GM19099 (cell line): Measurements from ENCODE around the gene ZNF165.

ENCODE experiments used
- POLR2A ChIP-seq: IDR thresholded peaks from 3 replicates; pipeline ENCODE4 v1.6.1; 2011; ENCODE audit warnings: low read depth; ENCODE audit not compliant: insufficient read length; ENCODE audit errors: extremely low read depth

ZNF165 gene

GRCh38 chr6:28115799-28116198 lies 35.4 kb downstream of the ZNF165 start:
- no peak for TF ChIP-seq POLR2A

GRCh38 chr6:28117386-28118050 lies 37.1 kb downstream of the ZNF165 start:
- TF ChIP-seq POLR2A = no peak

- no peak for TF ChIP-seq POLR2A
Measured at GRCh38 chr6:28118217-28118616, 37.8 kb downstream of the ZNF165 start.

- TF ChIP-seq POLR2A = no peak
Measured at GRCh38 chr6:28121876-28122275, 41.5 kb downstream of the ZNF165 start.

- peak; percentile 84 for TF ChIP-seq POLR2A
Measured at GRCh38 chr6:28124350-28124970, 44.1 kb downstream of the ZNF165 start, which contains the start of gene ZSCAN16. TSS of gene ZSCAN16 (plus strand) at chr6:28124609. CDS start at chr6:28125444, 835 bp downstream.

- TF ChIP-seq POLR2A = no peak
Measured at GRCh38 chr6:28124971-28125353, 44.6 kb downstream of the ZNF165 start.

GRCh38 chr6:28125401-28125800 lies 45.0 kb downstream of the ZNF165 start:
- TF ChIP-seq POLR2A = no peak

GRCh38 chr6:28134015-28134414 lies 53.6 kb downstream of the ZNF165 start:
- TF ChIP-seq POLR2A = no peak

GRCh38 chr6:28134716-28135115 lies 54.3 kb downstream of the ZNF165 start:
- TF ChIP-seq POLR2A = no peak

- no peak for TF ChIP-seq POLR2A
Measured at GRCh38 chr6:28135393-28135792, 55.0 kb downstream of the ZNF165 start.

- TF ChIP-seq POLR2A = peak; percentile 86
Measured at GRCh38 chr6:28136585-28137504, 56.5 kb downstream of the ZNF165 start.

GRCh38 chr6:28137505-28137981 lies 57.2 kb downstream of the ZNF165 start:
- TF ChIP-seq POLR2A = no peak
